Testis (tissue), 2 donors: ENCODE measurements around the gene COX7A2L.
"Not testable (repeated sequence)": the region's sequence is repeated elsewhere in the genome, so short reads cannot be mapped to it uniquely, and the experiment has no call there.

Source experiments
- CTCF ChIP-seq, 3 experiments: fragments of 450-650 bp in 2 of 3; fragments of 200-600 bp in 1 of 3; sonication (generic) in 1 of 3; IDR thresholded peaks; one replicate each; pipeline ENCODE4 v1.5.1; 2016 to 2019; ENCODE audit warnings: antibody characterized with exemption in 3 of 3, mild to moderate bottlenecking in 2 of 3, moderate library complexity in 1 of 3
- POLR2A ChIP-seq: fragments of 450-650 bp; IDR thresholded peaks from one replicate; pipeline ENCODE4 v1.6.1; 2017; ENCODE audit warnings: antibody characterized with exemption, mild to moderate bottlenecking, moderate library complexity

- not testable (repeated sequence) for TF ChIP-seq CTCF (IDR thresholded peaks at IDR 0.05); POLR2A
Measured at GRCh38 chr2:42380026-42380425, 19.0 kb upstream of the COX7A2L start.
